GM18498 (cell line): ENCODE data around the gene KRT77.

Experiments
- ATAC-seq: cut with Tn5 transposase; IDR thresholded peaks from one replicate; pipeline ENCODE4 v1.9.1; 2021; ENCODE audit warnings: mild to moderate bottlenecking, moderate library complexity; ENCODE audit not compliant: unreplicated experiment

The KRT77 gene

DNA sequence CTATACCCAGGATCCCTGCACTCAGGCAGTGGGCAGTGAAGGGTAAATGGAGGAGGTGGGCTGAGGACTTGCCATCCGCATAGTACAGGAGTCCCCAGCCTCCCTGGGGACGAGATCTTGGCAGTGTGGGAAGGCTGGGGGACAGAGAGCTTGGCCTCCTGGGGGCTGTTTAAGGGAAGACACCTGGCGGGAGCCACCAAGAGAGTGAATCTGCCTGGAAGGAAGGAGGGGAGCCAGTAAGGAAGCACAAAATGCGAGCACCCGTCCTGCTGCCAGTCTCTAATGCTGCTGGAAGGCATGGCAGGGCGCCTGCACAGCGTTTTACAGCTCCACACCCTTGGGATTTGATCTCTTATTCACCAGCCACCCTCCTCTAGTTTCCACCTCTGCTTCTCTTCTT is 43.9 kb downstream of the KRT77 start:
- no peak for ATAC-seq

DNA sequence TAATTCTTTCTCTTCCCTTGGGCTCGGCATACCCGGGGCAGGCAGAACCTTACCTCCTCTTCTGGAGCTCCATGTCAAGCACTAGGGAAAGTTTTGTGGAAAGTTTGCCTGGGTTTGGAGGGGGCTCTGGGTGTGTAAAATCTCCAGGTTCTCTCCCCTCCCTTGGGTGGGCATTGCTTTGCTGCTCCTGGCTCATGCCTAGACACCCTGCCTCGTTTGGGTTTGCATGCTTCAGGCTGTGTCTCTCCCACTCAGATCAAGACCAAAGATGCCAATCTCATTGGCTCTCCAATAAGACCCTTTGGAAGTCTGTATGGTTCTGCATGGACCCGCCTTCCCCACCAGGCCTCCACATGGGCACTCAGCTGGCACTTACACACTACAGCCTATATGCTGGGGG is 45.1 kb downstream of the KRT77 start:
- no peak for ATAC-seq

DNA sequence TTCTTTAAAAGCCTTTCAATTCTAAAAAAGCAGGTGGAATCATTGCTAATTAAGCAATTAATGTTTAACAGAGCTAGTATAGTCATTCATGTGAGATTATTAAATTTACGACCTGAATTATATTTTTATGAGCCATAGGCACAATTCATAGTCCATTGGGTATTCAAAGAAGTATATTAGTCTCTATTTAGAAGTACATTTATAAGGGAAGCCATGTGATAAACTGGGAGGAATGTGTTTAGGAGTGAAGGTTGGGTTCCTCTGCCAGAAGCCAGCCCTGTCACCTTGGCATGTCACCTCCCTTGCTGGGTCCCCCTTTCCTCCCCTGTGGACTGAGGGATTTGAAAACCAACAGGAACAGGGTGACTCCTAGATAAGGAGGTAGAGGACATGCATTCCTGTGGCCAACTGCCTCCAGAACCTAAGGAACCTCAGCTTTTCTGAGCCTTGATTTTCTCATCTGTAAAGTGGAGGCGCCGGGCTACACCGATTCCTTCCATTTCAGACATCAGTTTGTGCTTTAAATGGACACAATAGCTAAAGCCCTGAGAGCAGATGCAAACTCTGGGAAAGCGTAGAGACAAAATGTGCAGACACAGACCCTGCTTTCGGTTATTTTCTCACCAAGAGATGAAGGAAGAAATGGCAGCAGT is 45.9 kb downstream of the KRT77 start:
- ATAC-seq = no peak

DNA sequence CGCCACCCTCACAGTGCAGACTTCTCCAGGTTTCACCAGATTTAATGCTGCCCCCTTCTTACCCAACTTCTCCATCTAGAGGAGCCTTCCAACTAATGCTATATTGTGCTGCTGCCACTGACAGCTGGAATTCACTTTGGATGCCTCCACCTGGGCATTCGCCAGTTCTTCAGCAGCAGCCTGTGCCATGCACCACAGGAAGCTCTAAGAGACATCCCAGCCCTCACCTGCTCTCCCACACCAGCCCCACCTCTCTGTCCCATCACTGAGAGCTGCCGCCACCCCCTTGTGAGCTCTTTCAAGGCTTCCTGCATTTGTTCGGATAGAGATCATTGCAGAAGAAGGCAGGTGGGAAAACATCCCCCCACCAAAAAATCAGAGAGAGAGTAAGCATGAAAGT is 46.7 kb downstream of the KRT77 start:
- no peak for ATAC-seq

DNA sequence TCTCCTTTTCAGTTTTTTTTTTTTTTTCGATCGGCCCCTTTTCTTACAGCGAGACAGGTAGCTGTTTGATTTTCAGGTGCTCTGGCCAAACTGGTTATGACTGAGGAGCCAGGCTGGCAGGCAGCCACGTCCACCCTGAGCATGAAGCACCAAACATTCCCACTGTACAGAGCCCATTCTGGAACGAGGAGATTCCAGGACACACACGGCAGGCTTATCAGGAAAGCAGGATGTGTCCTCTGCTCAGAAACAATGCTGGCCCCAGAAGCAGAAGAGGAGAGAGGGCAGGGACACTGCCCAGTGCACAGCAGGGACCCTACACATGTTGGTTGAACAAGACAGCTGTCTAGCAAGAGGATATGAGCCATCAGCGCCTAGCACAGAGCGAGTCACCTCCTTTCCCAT is 47.6 kb downstream of the KRT77 start:
- no peak for ATAC-seq

DNA sequence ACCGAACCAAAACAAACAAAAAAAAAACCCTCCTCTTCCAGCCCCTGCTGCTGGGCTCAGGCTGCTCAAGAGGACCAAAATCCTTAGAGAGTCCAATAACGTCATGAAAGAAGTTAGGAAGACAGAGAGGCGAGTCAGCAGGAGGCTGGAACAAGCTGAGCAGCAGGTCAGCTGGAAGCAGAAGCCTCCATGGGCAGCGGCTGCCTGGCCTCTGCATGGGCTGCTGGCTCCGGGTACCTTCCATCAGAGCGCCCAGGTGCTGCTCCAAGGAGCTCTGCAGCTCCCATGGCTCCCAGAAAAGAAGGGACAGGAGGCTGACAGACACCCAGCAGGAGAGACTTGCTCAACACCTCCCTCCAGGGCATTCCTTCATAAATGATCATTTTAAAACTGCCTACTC is 48.1 kb downstream of the KRT77 start:
- ATAC-seq = no peak

DNA sequence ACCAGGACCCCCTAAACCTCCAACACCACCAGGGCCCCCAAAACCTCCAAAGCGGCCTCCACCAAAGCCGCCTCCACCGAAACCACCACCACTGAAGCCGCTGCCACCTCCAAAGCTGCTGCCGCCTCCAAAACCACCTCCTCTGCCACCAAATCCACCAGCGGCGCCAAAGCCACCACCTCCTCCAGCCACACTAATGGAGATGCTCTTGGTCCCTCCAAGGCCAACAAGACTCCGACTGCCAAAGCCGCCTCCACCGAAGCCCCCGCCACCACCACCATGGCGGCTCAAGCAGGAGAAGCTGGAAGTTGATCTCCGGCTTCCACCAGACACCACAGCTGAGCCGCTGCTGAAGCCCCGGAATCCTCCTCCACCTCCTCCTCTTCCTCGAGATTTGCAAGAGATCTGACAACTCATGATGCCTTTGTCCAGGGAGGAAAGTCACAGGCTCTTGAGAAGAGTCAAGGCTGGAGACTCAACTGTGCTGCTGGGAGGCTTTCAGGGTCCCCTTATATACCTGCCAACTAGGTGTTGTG is 51.5 kb downstream of the KRT77 start, which contains the start of gene KRT2:
Gene KRT2 (minus strand): TSS at position 486 of the 536 bp plus-strand sequence. CDS start 69 bp downstream, at position 417.
- ATAC-seq = no peak

DNA sequence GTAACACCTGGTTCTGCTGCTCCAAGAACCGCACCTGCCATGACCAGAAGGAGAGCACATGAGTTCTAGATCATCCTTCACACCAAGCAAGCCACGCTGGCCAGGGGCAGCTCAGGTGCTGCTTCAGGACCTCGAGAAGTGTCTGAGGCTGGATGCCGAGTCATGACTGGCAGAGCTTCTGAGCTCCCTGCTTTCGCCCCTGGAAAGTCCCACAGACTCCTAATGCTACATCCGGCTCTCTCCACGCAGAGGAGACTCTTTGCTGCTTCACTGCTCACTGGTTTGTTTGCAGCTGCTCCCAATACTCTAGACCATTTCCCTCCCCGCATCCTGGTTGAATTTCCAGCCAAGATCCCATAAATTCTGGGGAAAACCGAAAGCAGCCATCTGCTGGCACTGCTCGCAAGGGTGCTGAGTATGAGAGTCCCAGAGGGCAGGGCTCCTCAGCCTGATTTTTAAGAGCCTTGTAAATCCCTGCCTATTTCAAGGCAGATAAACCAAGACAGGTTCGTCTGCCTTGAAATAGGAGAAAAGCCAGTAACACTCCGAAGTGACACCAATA is 52.7 kb downstream of the KRT77 start:
- no peak for ATAC-seq

DNA sequence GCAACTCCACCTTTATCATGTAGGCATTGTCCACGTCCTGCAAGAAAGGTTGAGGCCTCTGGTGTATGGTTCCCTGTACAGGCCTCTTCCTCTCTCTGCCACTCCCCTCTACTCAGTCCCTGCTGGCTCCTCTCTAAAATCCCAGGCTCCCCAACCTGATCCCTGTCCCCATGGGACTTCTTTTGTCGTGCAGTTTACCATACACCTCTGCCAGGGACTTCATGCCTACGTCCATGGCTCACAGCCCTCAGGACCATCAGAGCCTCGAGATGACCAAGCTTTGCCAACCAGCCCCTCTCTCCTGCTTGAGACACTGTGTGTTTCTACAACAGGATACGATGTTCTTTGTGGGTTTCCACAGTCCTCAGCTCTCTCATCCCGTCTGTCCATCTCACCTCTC is 54.3 kb downstream of the KRT77 start:
- no peak for ATAC-seq

DNA sequence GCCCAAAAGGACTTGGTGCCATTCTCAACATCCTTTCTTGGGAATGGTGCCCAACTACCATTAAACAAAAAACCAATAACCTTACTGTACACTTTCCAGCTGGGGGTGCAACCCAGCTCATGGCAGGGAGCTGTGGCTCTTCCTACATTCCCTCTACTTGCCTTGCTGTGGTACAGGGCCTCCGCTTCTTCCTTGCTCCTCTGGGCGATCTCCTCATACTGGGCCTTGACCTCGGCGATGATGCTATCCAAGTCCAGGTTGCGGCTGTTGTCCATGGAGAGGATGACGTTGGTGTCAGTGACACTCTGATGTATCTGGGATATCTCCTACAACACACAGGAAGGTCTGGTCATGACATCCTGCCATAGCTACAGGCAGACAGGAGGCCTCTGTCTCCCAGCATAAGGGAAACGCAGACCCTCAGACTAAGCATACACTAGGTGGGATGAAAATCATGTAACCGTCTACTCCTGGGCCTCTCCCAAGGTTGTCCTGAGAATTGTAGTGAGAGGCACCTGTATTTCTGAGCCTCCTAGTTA is 55.2 kb downstream of the KRT77 start:
- ATAC-seq = no peak

DNA sequence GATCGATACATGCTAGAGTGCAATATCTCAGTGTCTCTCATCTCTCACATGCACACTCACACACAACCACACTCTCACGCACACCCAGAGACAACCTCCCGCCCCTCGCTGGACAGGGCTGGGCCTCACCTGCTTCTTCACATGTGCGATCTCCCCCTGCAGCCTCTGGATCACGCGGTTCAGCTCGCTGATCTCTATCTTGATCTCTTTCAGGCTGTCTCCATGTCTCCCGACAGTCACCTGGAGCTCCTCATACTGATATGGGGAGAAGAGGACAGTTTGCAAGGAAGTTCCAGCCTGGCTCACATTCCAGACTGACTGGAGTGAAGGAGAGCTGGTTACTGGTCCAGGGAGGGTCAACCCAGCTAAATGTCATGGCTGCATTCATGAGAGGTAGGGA is 55.7 kb downstream of the KRT77 start:
- ATAC-seq = no peak

DNA sequence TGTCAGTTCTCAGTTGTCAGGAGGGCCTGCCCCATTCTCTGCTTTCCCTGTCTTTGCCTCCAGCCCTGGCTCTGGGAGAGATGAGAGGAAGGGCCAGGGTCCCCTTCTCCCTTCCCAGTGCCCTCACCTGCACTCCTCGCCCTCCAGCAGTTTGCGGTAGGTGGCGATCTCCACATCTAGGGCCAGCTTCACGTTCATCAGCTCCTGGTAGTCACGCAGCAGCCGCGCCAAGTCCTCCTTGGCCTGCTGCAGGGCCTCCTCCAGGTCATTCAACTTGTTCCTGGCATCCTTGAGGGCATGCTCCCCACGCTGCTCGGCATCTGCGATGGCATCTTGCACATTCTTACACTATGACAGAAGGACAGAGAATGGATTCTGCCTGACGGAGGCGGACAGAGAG is 56.7 kb downstream of the KRT77 start:
- ATAC-seq = no peak

DNA sequence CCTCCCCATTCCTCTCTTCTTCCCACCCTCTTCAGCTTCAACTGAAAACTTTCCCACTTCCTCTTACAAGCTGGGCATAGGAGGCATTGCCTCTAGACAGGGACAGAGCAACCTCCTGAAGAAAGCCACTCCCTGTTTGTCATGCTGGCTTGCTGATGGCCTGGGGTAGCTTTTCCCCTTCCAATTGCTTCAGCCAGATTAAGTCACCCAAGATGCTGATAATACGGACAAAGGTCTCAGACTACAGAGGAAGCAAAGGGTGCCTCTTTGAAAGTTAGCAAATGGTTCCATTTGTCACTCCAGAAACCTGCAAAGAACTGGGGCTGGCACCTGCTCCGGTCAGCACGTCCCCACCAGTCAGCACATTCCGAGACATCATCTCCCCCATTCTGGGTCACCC is 57.3 kb downstream of the KRT77 start:
- ATAC-seq = no peak

DNA sequence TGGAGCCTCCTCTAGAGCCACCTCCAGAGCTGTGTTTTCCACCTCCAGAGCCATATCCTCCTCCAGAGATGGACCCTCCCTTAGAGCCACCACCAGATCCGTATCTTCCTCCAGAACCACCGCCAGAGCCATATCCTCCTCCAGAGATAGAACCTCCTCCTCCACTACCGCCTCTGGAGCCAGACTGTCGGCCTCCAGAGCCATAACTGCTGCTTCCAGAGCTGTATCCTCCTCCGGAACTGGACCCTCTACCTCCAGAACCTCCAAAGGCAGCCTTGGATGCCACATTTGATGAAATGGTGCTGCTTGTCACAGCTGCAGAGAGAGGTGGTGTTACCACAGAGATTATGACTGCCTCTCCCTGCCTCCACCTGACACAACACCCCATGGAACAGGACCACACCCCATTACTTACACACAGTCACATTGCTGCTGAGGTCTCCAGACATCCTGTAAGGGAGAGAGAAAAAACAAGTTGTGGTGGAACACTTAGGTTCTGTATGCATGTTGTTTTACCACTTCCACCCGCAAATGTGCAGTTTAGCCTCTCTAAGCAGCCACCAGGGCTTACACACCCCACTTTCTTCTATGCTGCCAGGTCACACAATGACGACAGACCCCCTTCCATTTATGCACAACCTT is 58.1 kb downstream of the KRT77 start:
- ATAC-seq = no peak

DNA sequence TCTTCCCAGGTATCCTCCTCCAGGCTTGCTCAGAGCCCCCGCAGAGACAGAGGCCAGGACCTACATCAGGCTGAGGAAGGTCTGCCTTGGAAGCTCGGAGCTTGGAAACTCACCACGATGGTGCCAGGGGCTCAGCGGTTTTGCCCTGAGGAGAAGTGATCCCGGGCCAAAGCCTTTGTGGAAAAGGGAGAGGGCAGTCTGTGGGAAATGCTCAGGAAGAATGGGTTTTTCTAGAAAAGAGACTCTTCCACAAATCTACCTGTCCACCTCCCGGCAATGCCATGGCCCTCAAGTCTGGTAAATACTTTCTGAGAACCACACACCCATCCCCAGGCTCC is 59.3 kb downstream of the KRT77 start:
- ATAC-seq = no peak

DNA sequence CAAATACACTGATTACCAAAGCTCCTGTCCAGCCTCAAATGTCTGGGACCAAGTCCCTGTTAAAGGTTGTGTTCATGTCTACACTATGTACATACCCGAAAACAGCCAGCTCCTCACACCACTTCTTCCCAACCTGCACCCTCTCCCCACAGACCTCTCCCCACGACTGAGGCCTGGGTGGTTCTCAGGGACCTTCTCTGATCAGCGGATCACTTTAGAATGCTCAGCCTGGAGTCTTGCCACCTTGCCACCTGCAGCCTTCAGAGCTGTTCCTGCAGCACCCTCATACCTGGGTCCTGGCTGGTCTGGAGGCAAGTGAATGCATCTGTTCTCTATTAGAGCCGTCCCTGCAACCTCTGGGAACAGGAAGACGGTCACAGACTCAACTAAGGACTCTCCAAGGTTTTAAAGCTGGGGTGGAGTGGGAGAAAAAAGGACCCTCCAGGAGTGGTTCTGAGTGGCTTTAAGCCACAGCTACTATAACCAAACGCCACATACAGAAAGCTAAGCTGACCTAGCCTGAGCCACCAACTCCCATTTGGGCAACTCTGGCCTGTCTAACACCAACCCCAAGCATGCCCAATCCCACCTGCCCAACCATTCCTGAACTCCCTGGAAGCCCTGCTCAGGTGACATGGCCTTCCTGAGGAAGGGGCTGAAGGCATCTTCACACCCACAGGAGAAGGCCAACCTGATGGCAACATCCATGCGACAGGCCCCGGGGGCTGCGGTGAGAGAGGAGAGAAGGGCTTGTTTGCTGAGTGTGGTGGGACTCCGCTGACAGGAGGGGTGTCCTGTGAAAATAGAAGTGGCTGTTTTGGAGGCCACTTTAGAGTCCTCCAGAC is 59.9 kb downstream of the KRT77 start:
- no peak for ATAC-seq

DNA sequence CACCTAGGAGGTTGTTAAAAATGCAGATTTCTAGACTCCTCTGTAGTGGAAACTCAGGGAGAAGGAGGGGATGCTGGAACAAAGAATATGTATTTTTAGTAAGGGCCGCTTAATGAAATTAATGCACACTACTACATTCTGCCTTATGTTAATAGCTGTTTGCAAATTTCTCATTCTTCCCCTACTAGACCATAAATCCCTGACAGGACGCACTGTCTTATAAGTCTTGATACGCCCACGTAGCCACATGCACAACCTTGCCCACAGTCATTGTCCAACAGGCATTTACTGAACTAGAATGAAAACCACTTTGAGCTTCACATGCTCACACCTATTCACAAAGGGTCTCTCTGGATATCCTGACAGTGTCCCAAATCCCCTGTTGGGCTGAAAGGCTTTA is 61.9 kb downstream of the KRT77 start:
- no peak for ATAC-seq
